Subcutaneous adipose tissue (tissue), 4 donors: Measurements from ENCODE around the gene NTSR1. TPM values are rescaled to one million over a fixed set of nuclear protein-coding genes. Genes with fewer than 3 reads are reported as not detected.

ENCODE experiments used
- total RNA-seq, 4 donors: library from RNA; depleted of rRNA; stranded (reverse); fragments of >200 nt; gene quantifications; one replicate each; pipeline ENCODE4 v1.1.0, GENCODE V29; 2016
- TF ChIP-seq, protein P1 (sequence below): fragments of 450-650 bp; IDR thresholded peaks from one replicate; pipeline ENCODE4 v1.5.1; 2016; ENCODE audit warnings: low read depth, mild to moderate bottlenecking, control low read depth, antibody characterized with exemption, moderate library complexity

The NTSR1 gene
- total RNA-seq, 4 donors from 2014 or later: 0.16 TPM; not detected in 3

DNA sequence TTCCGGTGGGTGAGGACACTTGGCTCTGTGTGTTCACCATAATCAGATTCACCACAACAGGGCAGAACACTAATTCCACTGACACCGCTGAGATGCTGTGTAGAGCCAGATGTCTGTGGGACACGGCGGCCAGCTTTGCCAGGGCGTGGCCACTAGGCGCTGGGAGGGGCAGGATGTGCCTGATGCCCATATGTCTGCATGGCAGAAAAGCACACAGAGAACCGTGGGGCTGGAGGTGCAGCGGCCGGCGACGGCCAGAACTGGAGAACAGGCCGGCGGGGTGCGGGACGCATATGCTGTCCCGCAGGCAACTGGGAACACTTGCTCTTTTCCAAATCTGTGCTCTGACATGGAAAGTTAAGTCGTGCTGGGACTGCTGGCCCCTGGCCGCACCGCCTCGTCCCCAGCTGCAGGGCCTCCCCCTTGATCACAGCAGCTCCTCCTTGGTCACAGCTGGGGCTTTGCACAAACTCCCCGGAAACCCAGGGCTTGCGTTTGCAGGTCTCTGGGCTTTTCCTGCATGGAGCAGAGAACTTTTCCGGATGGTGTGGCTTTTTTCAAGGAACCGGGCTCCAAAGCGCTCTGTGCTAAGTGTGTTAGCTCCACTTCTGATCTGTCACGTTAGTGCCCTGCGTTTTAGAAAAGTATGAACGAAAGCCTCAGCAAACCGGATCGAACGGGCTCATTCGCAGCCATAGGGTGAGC lies 31.1 kb downstream of the NTSR1 start:
- TF ChIP-seq, protein P1, sequence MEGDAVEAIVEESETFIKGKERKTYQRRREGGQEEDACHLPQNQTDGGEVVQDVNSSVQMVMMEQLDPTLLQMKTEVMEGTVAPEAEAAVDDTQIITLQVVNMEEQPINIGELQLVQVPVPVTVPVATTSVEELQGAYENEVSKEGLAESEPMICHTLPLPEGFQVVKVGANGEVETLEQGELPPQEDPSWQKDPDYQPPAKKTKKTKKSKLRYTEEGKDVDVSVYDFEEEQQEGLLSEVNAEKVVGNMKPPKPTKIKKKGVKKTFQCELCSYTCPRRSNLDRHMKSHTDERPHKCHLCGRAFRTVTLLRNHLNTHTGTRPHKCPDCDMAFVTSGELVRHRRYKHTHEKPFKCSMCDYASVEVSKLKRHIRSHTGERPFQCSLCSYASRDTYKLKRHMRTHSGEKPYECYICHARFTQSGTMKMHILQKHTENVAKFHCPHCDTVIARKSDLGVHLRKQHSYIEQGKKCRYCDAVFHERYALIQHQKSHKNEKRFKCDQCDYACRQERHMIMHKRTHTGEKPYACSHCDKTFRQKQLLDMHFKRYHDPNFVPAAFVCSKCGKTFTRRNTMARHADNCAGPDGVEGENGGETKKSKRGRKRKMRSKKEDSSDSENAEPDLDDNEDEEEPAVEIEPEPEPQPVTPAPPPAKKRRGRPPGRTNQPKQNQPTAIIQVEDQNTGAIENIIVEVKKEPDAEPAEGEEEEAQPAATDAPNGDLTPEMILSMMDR: no peak

DNA sequence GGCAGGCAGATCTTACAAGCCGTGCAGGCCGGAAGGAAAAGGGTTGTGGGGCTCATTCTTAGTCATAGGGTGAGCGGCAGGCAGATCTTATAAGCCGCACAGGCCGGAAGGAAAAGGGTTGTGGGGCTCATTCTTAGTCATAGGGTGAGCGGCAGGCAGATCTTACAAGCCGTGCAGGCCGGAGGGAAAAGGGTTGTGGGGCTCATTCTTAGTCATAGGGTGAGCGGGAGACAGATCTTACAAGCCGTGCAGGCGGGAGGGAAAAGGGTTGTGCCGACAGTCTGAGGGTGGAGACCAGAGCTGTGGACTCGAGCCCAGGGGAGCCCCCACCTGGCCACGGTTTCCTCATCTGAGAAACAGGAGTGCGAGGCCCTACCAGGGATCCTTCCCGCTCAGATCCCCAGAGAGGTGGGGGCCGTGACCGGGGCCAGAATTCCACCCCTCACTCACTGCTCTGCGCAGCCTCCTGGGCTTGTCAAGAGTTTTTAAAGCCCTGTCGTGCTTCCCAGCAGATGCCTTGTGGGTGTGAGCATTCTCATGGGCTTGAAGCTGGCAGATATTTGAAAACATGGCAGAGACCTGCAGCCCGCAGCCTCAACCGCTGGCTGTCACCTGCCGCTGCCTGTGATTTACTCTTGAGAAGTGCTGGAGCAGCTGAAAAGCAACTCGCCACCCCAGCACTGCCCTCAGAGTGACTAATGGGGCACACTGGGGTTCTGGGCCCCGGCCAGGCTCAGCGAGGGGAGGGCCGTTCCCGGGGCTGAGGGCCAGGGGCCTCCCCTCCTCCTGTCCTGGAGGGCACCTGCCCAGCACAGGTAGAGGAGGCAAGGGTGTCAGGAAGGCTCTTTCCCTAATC lies 31.9 kb downstream of the NTSR1 start:
- TF ChIP-seq, protein P1: no peak

DNA sequence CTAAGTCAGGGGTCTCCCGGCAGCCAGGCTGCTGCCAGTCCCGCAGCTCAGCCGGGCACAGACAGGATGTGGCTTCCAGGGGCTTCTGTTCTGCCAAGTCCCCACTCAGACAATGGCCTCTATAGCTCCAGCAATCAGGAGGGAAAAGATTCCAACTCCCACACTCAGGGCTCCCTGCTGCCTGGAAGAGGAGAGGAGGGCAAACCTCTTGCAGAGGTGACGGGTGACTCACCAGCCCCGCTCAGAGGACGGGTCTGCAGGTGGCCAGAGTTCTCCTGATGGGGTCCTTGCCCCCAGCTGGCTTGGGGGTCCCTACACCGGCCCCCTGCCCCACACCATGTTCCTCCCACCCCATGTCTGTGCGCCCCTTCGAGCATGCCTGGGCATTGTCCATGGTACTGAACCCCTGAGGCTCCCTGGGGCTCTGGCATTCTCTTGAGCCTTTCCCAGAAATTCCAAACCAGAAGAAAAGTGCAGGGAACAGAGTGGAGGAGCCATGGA lies 32.6 kb downstream of the NTSR1 start:
- TF ChIP-seq, protein P1: no peak

DNA sequence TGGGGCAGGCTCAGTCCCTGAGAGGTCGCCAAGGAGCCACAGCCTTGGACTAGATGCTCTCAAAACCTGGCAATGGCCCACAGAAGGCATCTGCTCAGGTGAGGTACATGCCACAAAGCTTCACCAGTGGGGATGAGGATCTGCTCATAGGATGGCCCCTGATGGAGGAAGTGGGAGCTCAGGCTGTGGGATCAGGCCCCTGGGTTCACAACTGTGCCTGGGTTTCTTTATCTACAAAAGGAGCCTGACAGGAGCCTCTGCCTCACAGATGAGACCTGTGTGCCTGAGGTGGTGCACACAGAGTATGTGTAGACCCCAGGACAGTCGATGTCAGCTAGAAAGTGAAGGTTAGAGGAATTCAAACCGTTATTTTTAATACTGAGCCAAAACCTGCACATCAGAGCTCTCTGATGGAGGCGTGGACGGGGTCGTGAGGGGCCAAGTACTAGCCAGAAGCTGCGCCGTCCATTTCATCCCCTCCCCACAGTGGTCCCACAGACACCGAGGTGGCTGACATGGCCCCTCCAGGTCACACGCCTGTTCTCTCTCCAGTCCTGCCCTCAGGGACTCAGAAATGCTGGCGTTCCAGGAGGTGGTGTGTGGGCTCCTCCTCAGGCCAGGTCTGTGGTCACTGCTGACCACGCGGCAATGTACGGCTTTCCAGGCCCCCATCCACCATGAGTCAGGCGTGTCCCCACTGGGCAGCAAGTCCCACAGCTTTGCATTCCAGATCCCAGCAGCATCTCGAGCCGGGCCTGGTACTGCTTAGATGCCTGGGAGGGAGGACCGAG lies 33.3 kb downstream of the NTSR1 start:
- TF ChIP-seq, protein P1: no peak

DNA sequence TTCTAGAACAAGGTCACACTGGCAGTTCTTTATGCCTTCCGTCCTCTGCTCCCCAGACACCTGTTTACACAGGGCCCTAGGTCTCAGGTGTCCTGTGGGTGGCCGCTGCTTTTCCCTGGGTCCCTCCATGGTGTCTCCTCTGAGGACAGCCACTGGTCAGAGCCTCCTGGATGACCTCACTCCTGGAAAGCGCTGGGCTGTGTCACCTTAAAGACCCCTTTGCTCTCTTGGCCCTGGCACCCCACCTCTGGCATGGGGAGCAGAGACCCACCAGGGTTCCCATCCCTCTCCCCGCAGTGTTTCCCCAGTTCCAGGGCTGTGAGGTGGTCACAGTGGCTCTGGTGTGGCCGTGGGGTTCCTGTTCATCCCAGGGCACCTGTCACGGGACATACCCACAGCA lies 33.9 kb downstream of the NTSR1 start:
- TF ChIP-seq, protein P1: no peak

DNA sequence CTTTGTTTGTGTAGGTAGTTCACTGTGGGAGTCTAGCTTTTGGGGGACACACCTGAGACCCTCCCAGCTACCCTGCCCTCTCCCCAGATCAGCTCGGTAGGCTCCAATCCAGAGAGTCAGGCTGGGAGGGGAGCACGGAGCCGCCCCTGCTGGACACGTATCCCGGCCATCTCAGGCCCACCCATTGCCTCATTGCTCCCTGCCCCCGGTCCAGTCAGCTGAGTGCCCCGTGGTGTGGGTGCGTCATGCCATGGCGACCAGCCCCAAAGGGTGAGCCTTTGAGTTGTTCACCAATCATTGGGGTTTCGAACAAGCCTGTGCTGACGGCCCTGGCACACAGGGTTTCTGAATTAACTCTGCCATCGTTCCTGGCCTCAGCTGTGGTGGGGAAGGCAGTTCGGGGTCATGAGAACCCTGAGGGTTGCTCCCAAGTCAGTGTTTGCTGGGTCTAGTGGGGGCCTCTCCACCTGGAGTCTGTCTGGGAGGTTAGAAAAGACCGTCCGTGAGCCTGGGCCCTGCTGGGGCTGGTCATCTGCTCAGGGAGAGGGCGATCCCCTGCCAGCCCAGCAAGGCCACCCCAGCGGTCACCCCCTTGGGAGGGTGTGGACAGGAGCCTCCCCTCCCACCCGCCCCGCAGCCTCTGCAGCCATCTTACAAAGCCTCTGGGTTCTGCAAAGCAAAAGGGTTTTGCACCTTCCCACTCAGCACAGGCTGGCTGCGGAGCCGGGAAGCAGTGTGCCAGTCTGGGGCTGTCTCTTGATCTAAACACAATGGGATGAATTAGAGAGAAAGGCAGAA lies 34.5 kb downstream of the NTSR1 start:
- TF ChIP-seq, protein P1: no peak
